Epithelial cell of prostate (primary cell): Measurements from ENCODE around the gene USP9X.
"Not testable (repeated sequence)": the region's sequence is repeated elsewhere in the genome, so short reads cannot be mapped to it uniquely, and the experiment has no call there.

Source experiments
- DNase-seq: peaks from one replicate; pipeline ENCODE4 v3.0.0-alpha.2; 2011; ENCODE audit warnings: low read depth, low spot score
- H3K27ac ChIP-seq: fragments of 450-650 bp; 2 replicates; pipeline ENCODE4 v1.5.1; 2017; ENCODE audit warnings: mild to moderate bottlenecking

USP9X gene

DNA sequence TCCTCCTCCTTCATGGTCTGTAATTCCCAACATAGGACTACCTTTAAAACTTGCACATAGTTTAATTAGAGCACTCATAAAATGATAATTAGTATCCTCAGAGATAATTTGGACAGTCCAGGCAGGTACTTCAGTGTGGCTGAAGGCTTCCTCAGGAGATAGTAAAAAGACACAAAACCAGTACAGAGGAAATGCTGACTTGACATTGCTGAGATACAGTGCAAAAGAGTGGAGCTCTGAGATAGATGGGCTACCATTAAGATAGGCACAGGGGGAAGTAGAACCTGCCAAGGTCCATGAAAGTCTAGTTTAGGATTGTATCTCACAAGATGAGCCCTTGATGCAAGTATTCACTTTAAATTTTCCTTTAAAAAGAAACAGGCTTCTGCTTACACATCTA lies 91.0 kb downstream of the USP9X start:
- H3K27ac ChIP-seq = no peak overlapping the region
- no peak for DNase-seq

- no peak overlapping the region for H3K27ac ChIP-seq
- no peak for DNase-seq
Measured at GRCh38 chrX:41177297-41177696, 92.1 kb downstream of the USP9X start.

DNA sequence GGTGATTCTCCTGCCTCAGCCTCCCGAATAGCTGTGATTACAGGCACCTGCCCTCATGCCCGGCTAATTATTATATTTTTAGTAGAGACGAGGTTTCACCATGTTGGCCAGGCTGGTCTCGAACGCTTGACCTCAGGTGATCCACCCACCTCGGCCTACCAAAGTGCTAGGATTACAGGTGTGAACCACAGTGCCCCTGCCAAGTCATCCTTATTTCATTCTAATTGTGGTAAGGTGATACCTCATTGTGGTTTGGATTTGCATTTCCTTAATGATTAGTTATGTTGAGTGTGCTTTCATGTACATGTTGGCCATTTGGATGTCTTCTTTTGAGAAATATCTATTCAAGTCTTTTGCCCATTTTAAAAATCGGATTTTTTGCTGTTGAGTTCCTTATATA lies 93.0 kb downstream of the USP9X start:
- H3K27ac ChIP-seq = no peak overlapping the region
- DNase-seq = no peak

- DNase-seq = no peak
Measured at GRCh38 chrX:41180194-41180908, 95.1 kb downstream of the USP9X start.

DNA sequence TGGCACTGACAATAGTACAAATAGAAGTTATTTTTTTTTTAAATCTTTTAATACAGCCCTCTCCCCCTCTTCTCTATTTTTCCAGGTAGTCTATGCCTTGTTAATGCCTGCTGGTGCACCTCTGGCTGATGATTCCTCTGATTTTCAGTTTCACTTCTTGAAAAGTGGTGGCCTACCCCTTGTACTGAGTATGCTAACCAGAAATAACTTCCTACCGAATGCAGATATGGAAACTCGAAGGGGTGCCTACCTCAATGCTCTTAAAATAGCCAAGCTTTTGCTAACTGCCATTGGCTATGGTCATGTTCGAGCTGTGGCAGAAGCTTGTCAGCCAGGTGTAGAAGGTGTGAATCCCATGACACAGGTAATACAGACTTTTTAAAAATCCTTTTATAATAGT lies 99.1 kb downstream of the USP9X start:
- H3K27ac ChIP-seq = no peak overlapping the region
- DNase-seq = no peak

More at GRCh38 chrX:41180194-41180908, 95.1 kb downstream of the USP9X start:
- H3K27ac ChIP-seq = no peak overlapping the region

DNA sequence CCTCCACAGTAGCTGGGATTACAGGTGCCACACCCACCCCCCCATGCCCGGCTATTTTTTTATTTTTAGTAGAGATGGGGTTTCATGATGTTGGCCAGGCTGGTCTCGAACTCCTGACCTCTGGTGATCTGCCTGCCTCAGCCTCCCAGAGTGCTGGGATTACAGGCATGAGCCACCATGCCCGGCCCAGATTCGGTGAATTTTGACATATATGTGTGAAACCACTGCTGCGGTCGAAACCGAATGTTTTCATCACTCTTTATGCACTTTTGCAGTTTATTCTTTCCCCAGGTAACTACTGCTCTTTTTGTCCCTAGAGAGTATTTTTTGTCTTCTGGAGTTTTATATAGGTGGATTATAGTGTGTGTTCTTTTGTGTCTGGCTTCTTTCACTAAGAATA lies 101.7 kb downstream of the USP9X start:
- DNase-seq, H3K27ac ChIP-seq: not testable (repeated sequence)

- H3K27ac ChIP-seq = no peak overlapping the region
- no peak for DNase-seq
Measured at GRCh38 chrX:41189156-41189555, 103.9 kb downstream of the USP9X start.

DNA sequence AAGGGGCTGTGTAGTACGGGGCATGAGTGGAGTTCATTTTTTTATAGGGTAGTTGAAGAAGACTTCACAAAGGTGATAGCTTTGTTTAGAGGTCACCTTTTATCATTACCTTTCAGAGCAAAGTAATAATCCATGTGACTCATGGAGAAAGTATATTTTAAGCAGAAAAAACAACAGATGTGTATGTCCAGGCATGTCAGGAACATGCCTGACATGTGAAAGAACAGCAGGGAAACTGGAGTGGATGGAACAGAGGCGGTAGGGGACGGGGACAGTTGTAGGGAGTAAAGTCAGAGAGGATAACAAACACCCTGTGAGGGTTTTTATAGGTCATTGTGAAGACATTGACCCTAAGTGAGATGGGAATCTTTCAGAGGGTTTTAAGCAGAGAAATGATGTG lies 107.6 kb downstream of the USP9X start:
- H3K27ac ChIP-seq = peak overlapping the region; percentile 62
- no peak for DNase-seq

DNA sequence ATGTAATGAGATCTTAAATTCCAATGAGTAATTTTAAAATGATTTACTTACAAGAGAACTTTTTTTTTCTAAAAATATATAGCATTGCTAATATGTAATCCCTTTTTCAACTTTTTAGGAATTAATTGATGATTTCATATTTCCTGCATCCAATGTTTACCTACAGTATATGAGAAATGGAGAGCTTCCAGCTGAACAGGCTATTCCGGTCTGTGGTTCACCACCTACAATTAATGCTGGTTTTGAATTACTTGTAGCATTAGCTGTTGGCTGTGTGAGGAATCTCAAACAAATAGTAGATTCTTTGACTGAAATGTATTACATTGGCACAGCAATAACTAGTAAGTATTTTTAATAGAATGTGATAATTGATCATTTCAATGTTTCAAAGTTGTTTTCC lies 113.2 kb downstream of the USP9X start:
- peak overlapping the region; percentile 31 for H3K27ac ChIP-seq
- no peak for DNase-seq

- DNase-seq = no peak
- no peak overlapping the region for H3K27ac ChIP-seq
Measured at GRCh38 chrX:41200785-41201184, 115.5 kb downstream of the USP9X start.

- no peak for DNase-seq
- no peak overlapping the region for H3K27ac ChIP-seq
Measured at GRCh38 chrX:41209853-41210252, 124.6 kb downstream of the USP9X start.

GRCh38 chrX:41224605-41225004 lies 139.4 kb downstream of the USP9X start:
- no peak overlapping the region for H3K27ac ChIP-seq
- no peak for DNase-seq

GRCh38 chrX:41233988-41234387 lies 148.7 kb downstream of the USP9X start:
- no peak for DNase-seq

GRCh38 chrX:41234471-41234870 lies 149.2 kb downstream of the USP9X start:
- H3K27ac ChIP-seq, DNase-seq: not testable (repeated sequence)

More at GRCh38 chrX:41233988-41234387, 148.7 kb downstream of the USP9X start:
- H3K27ac ChIP-seq = no peak overlapping the region

DNA sequence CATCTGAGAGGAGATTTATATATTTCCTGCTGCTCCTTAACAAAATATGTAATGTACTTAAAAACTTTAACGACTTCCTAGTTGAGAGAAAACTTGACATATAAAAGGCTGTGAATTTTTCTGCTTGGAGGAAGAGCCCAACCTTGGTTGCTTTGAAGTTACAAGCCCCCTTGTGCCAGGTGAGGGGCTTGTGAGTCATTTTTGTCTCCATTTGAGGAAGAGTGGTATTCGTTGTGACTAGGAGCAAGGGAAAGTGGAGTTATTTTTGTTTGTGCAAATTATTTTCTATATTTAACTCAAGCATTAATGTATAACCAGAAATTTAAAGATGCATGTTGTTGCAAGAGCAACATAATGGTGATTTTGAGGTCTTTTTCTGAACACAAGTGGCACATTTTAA lies 149.7 kb downstream of the USP9X start:
- no peak for DNase-seq
- no peak overlapping the region for H3K27ac ChIP-seq

- no peak for DNase-seq
- no peak overlapping the region for H3K27ac ChIP-seq
Measured at GRCh38 chrX:41236629-41237028, 151.4 kb downstream of the USP9X start.

GRCh38 chrX:41240509-41240908 lies 155.3 kb downstream of the USP9X start:
- H3K27ac ChIP-seq = no peak overlapping the region
- DNase-seq = no peak

- DNase-seq = no peak
Measured at GRCh38 chrX:41241962-41242361, 156.7 kb downstream of the USP9X start.

DNA sequence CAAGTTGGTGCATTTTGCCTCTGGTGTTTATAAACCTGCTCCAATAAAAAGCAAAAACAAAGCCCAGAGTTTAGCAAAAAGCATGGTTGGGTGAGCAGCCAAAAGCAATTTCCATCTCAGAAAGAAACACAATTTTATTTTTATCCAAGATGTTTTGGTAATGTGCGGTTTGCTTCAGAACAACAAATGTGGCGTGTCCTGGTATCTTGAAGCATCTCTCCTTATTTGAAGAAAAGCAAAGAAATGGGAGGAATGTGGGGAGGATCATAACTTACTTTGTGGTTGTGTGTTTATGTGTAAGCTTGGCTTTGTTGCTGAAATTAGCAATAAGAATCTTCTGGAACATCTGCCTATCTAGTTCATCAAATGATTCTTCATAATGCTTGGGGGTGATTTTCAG lies 160.4 kb downstream of the USP9X start:
- H3K27ac ChIP-seq = no peak overlapping the region
- no peak for DNase-seq

More at GRCh38 chrX:41241962-41242361, 156.7 kb downstream of the USP9X start:
- H3K27ac ChIP-seq = no peak overlapping the region

DNA sequence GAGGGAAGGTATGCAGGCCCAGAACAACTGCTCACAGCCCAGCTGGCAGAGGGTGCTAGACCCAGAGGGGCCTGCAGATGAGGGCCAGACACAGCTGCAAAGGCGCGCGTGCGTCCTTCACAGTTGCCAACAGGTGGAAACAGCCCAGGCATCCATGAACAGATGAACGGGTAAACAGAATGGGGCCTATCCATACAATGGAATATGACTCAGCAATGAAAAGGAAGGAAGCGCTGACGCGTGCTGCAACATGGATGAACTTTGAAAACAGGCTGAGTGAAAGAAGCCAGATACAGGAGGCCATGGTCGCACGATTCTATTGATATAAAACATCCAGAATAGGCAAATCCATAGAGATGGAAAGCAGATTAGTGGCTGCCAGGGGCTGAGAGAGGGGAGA lies 165.6 kb downstream of the USP9X start:
- H3K27ac ChIP-seq = no peak overlapping the region
- no peak for DNase-seq

DNA sequence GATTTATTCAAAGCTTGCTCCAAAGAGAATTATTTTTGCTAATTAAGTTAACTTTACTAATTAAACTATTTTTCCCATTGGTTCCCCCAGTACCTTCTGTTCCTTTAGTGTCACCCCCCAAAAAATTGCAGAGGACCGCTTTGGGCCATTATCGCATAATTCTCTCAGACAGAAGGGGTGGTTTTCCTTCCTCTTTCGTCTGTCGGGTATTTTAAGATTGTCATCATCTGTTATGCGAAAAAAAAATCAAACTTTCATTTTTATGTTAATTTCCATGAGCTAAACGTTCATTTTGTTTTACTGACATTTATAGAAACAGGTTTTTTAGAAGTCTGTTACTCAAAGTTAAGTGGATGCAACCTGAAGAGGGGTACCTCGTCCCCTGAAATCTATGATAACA lies 172.6 kb downstream of the USP9X start:
- no peak for DNase-seq
- no peak overlapping the region for H3K27ac ChIP-seq

DNA sequence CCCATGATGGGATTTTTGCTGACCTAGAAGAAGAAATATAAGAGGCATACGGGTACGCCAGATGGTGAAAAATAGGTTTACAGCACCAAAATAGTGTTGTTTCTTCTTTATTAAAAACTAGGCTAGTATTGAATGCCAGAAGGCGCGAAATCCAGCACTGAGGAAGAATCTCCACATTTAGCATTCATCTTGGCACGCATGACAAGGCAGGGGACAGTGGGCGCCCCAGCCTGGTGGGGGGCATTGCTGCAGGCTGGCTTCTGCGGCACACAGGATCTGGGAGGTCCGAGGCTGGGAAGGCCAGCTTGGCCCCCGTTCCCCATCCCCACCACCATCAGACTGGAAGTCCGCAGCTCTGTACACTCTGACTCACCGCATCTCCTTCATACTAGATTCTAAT lies 173.0 kb downstream of the USP9X start:
- no peak for DNase-seq
- H3K27ac ChIP-seq = no peak overlapping the region
